Measurements from ENCODE around the gene PLET1.

- no peak for TF ChIP-seq EZH2phosphoT487 (conservative IDR thresholded peaks at IDR 0.05; ENCODE audit: low read length)
- no peak for TF ChIP-seq CTCF (IDR thresholded peaks at IDR 0.05; ENCODE audit: insufficient read depth, low read length, poor library complexity, severe bottlenecking)
Measured at GRCh38 chr11:112292188-112292587, 31.5 kb upstream of the PLET1 start.
